Neural crest cell (in vitro differentiated cells): Measurements from ENCODE around the gene TNFRSF1A. TPM values are rescaled to one million over a fixed set of nuclear protein-coding genes. Genes with fewer than 3 reads are reported as not detected.
"Not testable (repeated sequence)": the region's sequence is repeated elsewhere in the genome, so short reads cannot be mapped to it uniquely, and the experiment has no call there.

Source experiments
- DNase-seq: peaks from one replicate; pipeline ENCODE4 v3.0.0; 2021; ENCODE audit warnings: low read depth, mixed read lengths, low spot score
- H3K27ac Mint-ChIP-seq: one replicate; pipeline ENCODE4 v1.8.0; 2021; ENCODE audit warnings: mild to moderate bottlenecking, mixed read lengths; ENCODE audit not compliant: unreplicated experiment
- H3K27me3 Mint-ChIP-seq: 2 replicates; pipeline ENCODE4 v1.8.0; 2021; ENCODE audit warnings: low read depth, mild to moderate bottlenecking, mixed read lengths
- H3K36me3 Mint-ChIP-seq: 2 replicates; pipeline ENCODE4 v1.8.0; 2021; ENCODE audit warnings: low read depth, mild to moderate bottlenecking, mixed read lengths
- H3K4me1 Mint-ChIP-seq: 2 replicates; pipeline ENCODE4 v1.8.0; 2021; ENCODE audit warnings: mixed read lengths
- H3K4me3 Mint-ChIP-seq: one replicate; pipeline ENCODE4 v1.8.0; 2021; ENCODE audit warnings: mild to moderate bottlenecking, mixed read lengths
- H3K9me3 Mint-ChIP-seq: 2 replicates; pipeline ENCODE4 v1.8.0; 2021; ENCODE audit warnings: mixed read lengths
- total RNA-seq: library from RNA; stranded (reverse); gene quantifications from 2 replicates; pipeline ENCODE4 v1.2.1, GENCODE V29; 2021
- TF ChIP-seq, protein P1 (sequence below): fragments of 200-600 bp; sonication (generic); conservative IDR thresholded peaks from 2 replicates; pipeline ENCODE4 v1.5.0; 2021; ENCODE audit warnings: antibody characterized with exemption, mild to moderate bottlenecking

Gene TNFRSF1A
- total RNA-seq, 1 donor from 2014 or later: 47.7 TPM

DNA sequence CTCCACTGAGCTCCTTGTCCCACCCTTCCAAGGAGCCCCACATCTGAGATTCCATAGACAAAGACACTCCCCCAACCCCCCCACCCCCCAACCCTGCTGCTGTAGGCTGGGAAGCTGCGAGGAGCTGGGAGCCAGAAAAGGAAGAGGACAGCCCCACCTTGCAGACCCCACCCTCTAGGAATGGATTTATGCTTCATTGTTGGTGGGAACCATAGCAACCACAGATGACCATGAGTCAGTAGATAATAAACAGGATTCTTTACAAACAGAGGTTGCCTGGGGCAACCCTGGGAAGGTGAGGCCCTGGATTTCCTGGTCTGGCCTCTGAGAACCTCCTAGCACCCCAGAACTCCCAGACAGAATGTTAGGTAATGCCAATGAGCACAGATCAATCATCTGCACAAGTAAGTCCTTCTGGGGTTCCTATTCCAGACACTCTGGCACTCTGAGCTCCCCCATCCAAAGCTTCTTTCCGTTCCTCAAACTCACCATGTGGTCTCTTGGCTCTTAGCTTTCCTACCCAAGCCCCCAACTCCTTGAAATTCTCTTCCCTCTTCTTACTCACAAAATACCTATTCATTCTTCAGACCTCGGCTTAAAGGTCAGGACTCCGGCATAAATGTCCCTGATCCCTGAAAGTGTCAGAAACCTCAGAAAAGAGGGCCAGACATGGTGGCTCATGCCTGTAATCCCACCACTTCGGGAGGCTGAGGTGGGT lies 46.6 kb downstream of the TNFRSF1A start:
- Mint-ChIP-seq H3K36me3 (peaks cover 5% of the 10 kb centered on the region), H3K4me1 (peaks cover 24% of the 10 kb centered on the region), H3K27me3 (no peaks in the 10 kb centered on the region), H3K9me3 (peaks cover 3% of the 10 kb centered on the region), H3K4me3 (no peak overlapping the region), H3K27ac (no peak overlapping the region)
- DNase-seq: no peak
- TF ChIP-seq, protein P1, sequence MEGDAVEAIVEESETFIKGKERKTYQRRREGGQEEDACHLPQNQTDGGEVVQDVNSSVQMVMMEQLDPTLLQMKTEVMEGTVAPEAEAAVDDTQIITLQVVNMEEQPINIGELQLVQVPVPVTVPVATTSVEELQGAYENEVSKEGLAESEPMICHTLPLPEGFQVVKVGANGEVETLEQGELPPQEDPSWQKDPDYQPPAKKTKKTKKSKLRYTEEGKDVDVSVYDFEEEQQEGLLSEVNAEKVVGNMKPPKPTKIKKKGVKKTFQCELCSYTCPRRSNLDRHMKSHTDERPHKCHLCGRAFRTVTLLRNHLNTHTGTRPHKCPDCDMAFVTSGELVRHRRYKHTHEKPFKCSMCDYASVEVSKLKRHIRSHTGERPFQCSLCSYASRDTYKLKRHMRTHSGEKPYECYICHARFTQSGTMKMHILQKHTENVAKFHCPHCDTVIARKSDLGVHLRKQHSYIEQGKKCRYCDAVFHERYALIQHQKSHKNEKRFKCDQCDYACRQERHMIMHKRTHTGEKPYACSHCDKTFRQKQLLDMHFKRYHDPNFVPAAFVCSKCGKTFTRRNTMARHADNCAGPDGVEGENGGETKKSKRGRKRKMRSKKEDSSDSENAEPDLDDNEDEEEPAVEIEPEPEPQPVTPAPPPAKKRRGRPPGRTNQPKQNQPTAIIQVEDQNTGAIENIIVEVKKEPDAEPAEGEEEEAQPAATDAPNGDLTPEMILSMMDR: no peak

DNA sequence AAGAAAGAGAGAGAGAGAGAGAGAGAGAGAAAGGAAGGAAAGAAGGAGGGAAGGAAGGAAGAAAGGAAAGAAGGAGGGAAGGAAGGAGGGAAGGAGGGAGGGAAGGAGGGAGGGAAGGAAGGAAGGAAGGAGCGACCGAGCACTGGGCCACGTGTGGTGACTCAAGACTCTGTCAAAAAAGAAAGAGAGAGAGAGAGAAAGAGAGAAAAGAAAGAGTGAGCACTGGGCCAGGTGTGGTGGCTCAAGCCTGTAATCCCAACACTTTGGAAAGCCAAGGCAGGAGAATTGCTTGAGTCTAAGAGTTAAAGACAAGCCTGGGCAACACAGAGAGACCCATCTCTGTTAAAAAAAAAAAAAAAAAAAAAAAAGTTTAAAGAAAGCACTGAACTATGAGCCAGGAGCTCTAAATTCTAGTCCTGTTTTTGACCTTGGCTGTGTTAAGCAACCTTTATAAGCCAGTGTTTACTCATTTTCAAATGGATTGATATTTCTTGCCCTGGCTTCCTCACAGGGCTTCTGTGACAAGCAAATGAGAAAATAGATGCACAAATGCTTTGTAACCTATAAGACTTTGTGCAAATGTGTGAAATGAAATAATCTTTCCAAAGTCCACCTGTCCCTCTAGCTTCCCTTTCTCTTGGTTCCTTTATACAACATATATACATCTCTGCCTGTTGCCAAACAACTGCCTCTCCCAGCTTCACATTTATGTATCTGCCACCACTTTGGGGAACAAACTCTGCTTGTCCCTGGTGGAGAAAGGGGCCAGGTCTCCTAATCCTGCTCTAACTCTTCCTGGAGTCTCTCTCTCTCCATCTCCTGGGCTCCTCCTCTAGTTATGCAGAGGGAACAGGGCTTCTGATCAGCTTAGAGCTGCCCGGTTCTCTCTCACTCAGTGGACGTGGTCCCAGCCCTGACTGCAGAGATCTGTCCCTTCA lies 47.5 kb downstream of the TNFRSF1A start:
- TF ChIP-seq, protein P1: no peak
- H3K9me3 Mint-ChIP-seq: peaks cover 6% of the 10 kb centered on the region
- no peaks in the 10 kb centered on the region for H3K27me3 Mint-ChIP-seq
- no peak overlapping the region for H3K4me3 Mint-ChIP-seq
- H3K36me3 Mint-ChIP-seq: peaks cover 9% of the 10 kb centered on the region
- H3K4me1 Mint-ChIP-seq: peaks cover 24% of the 10 kb centered on the region
- DNase-seq: no peak
- no peak overlapping the region for H3K27ac Mint-ChIP-seq

DNA sequence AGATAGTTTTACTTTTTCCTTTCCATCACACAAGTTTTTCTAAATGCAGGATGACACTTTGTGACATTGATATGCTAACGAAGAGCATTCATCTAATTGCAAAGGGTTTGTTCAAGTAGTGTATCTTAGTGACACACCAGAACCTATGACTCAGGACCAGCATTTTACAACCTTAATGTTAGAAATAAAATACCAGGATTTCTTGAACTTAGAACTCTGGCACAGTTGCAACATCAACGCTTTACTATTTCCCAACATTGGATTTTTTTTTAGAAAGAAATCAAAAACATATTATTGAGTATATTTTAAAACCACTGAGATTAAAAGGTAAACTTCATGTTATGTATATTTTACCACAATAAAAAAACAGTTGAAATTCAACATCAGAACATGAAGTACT lies 49.3 kb downstream of the TNFRSF1A start:
- Mint-ChIP-seq H3K9me3 (peaks cover 6% of the 10 kb centered on the region), H3K4me3 (no peak overlapping the region)
- TF ChIP-seq, protein P1: no peak

DNA sequence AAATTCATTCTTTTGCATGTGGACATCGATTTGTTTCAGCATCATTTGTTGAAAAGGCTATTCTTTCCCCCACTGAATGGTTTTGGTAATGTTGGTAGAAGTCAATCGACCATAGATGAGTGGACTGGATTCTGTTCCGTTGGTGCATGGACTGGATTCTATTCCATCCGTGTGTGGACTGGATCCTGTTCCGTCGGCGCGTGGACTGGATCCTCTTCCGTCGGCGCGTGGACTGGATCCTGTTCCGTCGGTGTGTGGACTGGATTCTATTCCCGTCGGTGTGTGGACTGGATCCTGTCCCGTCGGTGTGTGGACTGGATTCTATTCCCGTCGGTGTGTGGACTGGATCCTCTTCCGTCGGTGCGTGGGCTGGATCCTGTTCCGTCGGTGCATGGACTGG lies 52.0 kb downstream of the TNFRSF1A start:
- not testable (repeated sequence) for H3K27me3 Mint-ChIP-seq, H3K9me3 Mint-ChIP-seq, H3K27ac Mint-ChIP-seq, H3K36me3 Mint-ChIP-seq, DNase-seq, H3K4me3 Mint-ChIP-seq
- H3K4me1 Mint-ChIP-seq: peaks cover 15% of the 10 kb centered on the region

More for the DNA sequence above, 49.3 kb downstream of the TNFRSF1A start:
- Mint-ChIP-seq H3K27me3 (no peaks in the 10 kb centered on the region), H3K27ac (no peak overlapping the region), H3K36me3 (peaks cover 9% of the 10 kb centered on the region), H3K4me1 (peaks cover 21% of the 10 kb centered on the region)
- DNase-seq: no peak

DNA sequence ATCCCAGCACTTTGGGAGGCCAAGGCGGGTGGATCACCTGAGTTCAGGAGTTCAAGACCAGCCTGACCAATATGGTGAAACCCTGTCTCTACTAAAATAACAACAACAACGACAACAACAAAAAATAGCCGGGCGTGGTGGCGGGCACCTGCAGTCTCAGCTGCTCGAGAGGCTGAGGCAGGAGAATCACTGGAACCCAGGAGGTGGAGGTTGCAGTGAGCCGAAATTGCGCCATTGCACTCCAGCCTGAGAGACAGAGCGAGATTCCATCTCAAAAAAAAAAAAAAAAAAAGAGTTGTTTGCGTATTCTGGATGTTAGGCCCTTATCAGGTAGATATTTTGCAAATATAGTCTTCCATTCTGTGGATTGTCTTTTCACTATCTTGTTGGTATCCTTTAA lies 52.8 kb downstream of the TNFRSF1A start:
- not testable (repeated sequence) for H3K9me3 Mint-ChIP-seq, H3K4me3 Mint-ChIP-seq, H3K27me3 Mint-ChIP-seq, H3K27ac Mint-ChIP-seq, DNase-seq, H3K36me3 Mint-ChIP-seq
- peaks cover 13% of the 10 kb centered on the region for H3K4me1 Mint-ChIP-seq

DNA sequence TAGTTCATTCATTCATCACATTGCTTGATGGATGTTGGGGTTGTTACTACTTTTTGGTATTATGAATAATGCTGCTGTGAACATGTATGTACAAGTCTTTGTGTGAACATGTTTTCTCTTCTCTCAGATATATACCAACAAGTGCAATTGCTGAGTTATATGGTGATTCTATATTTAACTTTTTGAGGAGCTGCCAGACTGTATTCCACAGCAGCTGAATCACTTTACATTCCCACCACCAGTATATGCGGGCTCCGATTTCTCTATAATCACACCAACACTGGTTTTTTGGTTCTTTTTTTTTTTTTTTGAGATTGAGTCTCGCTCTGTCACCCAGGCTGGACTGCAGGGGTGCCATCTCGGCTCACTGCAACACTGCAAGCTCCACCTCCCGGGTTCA lies 53.6 kb downstream of the TNFRSF1A start:
- no peak overlapping the region for H3K27ac Mint-ChIP-seq
- no peak overlapping the region for H3K4me3 Mint-ChIP-seq
- DNase-seq: no peak

More for the DNA sequence above, 53.6 kb downstream of the TNFRSF1A start:
- H3K9me3 Mint-ChIP-seq: peaks cover 6% of the 10 kb centered on the region
- peaks cover 9% of the 10 kb centered on the region for H3K36me3 Mint-ChIP-seq
- H3K27me3 Mint-ChIP-seq: peaks cover 11% of the 10 kb centered on the region
- TF ChIP-seq, protein P1: no peak
- peaks cover 13% of the 10 kb centered on the region for H3K4me1 Mint-ChIP-seq
